Measurements from ENCODE around the gene PKD2L1. TPM values are rescaled to one million over a fixed set of nuclear protein-coding genes. Genes with fewer than 3 reads are reported as not detected.
"Not testable (repeated sequence)": the region's sequence is repeated elsewhere in the genome, so short reads cannot be mapped to it uniquely, and the experiment has no call there.

The PKD2L1 gene
- total and polyA plus RNA-seq, 10 of the 15 experiments (the other 5 are each of a cell fraction or from before 2014, with no cell fraction given), result 0.05 to 0.17 (median 0.08) TPM; not detected in 6

GRCh38 chr10:100286051-100287033, 43.7 kb downstream of the PKD2L1 start, which contains the start of gene BLOC1S2 (continued):
- no peak for TF ChIP-seq SMAD1 (IDR thresholded peaks at IDR 0.05; ENCODE audit: low read depth, partially characterized antibody)
- TF ChIP-seq, protein P1, sequence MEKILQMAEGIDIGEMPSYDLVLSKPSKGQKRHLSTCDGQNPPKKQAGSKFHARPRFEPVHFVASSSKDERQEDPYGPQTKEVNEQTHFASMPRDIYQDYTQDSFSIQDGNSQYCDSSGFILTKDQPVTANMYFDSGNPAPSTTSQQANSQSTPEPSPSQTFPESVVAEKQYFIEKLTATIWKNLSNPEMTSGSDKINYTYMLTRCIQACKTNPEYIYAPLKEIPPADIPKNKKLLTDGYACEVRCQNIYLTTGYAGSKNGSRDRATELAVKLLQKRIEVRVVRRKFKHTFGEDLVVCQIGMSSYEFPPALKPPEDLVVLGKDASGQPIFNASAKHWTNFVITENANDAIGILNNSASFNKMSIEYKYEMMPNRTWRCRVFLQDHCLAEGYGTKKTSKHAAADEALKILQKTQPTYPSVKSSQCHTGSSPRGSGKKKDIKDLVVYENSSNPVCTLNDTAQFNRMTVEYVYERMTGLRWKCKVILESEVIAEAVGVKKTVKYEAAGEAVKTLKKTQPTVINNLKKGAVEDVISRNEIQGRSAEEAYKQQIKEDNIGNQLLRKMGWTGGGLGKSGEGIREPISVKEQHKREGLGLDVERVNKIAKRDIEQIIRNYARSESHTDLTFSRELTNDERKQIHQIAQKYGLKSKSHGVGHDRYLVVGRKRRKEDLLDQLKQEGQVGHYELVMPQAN (conservative IDR thresholded peaks at IDR 0.05), result peak; percentile 81
- TF ChIP-seq CREM (IDR thresholded peaks at IDR 0.05; ENCODE audit: low read depth), result peak; percentile 26; the same call in 1 of the 2 replicates
- TF ChIP-seq SIN3A (IDR thresholded peaks at IDR 0.05; ENCODE audit: low read depth, low read length), result peak; percentile 79; the same call in 1 of the 2 replicates
- 0 out of 2 replicates have a peak, but pooled peaks have one; percentile 18 for TF ChIP-seq ZNF207 (IDR thresholded peaks at IDR 0.05; ENCODE audit: borderline replicate concordance)
- TF ChIP-seq, protein P2, sequence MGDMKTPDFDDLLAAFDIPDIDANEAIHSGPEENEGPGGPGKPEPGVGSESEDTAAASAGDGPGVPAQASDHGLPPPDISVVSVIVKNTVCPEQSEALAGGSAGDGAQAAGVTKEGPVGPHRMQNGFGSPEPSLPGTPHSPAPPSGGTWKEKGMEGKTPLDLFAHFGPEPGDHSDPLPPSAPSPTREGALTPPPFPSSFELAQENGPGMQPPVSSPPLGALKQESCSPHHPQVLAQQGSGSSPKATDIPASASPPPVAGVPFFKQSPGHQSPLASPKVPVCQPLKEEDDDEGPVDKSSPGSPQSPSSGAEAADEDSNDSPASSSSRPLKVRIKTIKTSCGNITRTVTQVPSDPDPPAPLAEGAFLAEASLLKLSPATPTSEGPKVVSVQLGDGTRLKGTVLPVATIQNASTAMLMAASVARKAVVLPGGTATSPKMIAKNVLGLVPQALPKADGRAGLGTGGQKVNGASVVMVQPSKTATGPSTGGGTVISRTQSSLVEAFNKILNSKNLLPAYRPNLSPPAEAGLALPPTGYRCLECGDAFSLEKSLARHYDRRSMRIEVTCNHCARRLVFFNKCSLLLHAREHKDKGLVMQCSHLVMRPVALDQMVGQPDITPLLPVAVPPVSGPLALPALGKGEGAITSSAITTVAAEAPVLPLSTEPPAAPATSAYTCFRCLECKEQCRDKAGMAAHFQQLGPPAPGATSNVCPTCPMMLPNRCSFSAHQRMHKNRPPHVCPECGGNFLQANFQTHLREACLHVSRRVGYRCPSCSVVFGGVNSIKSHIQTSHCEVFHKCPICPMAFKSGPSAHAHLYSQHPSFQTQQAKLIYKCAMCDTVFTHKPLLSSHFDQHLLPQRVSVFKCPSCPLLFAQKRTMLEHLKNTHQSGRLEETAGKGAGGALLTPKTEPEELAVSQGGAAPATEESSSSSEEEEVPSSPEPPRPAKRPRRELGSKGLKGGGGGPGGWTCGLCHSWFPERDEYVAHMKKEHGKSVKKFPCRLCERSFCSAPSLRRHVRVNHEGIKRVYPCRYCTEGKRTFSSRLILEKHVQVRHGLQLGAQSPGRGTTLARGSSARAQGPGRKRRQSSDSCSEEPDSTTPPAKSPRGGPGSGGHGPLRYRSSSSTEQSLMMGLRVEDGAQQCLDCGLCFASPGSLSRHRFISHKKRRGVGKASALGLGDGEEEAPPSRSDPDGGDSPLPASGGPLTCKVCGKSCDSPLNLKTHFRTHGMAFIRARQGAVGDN (IDR thresholded peaks at IDR 0.05), result peak; percentile 71
- TF ChIP-seq RAD21 (IDR thresholded peaks at IDR 0.05; ENCODE audit: insufficient read depth, low read depth, low read length), result no peak
- TF ChIP-seq POLR2AphosphoS5 (IDR thresholded peaks at IDR 0.05; ENCODE audit: low read length), result peak; percentile 87
- 0 out of 2 replicates have a peak, but pooled peaks have one; percentile 20 for TF ChIP-seq ZBED1 (IDR thresholded peaks at IDR 0.05; ENCODE audit: borderline replicate concordance)
- no peak for TF ChIP-seq MYC (IDR thresholded peaks at IDR 0.05; ENCODE audit: insufficient read depth, insufficient read length, insufficient replicate concordance, low read length, severe bottlenecking)
- no peak for TF ChIP-seq MTA3 (IDR thresholded peaks at IDR 0.05; ENCODE audit: borderline replicate concordance, low read length)
- TF ChIP-seq GABPA (IDR thresholded peaks at IDR 0.05; ENCODE audit: low read depth), result no peak

DNA sequence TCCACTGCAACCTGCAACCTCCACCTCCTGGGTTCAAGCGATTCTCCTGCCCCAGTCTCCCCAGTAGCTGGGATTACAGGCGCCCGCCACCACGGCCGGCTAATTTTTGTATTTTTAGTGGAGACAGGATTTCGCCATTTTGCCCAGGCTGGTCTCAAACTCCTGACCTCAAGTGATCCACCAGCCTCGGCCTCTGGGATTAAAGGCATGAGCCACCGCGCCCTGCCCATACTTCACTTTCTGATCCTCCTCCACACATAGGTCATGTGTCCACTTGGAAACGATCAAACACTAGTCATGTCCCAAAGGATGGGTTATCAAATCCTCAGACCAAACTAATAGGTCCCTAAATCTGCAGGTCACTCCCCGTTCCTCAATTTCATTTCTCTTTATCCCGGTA, 44.7 kb downstream of the PKD2L1 start:
- intact Hi-C loops (cut with micrococcal nuclease; ENCODE audit: unreplicated experiment); ATAC-seq: not testable (repeated sequence)
- POLR2A ChIA-PET, result interaction anchor here (1.6 kb wide), 1 partner anchor 88 kb away, joined by 3 read pairs; no protein-coding TSS in a partner anchor

More for the DNA sequence above, 44.7 kb downstream of the PKD2L1 start:
- ChIA-PET CTCF (interaction anchor here (1.6 kb wide), 1 partner anchor 54 kb away, joined by 5 read pairs; no protein-coding TSS in a partner anchor), SMC1A (ENCODE audit: uncharacterized antibody, unreplicated experiment) (interaction anchor here (0.5 to 1.6 kb wide), 2 partner anchors 14 to 50 kb away, joined by 4 read pairs; no protein-coding TSS in a partner anchor), RAD21 (ENCODE audit: unreplicated experiment) (interaction anchor here (1.0 to 1.1 kb wide), 2 partner anchors 20 to 60 kb away, joined by 3 read pairs; no protein-coding TSS in a partner anchor)
- H3K4me2 ChIP-seq (ENCODE audit: control insufficient read depth, insufficient read depth), result peak overlapping the region; percentile 96
- H3K9ac ChIP-seq (ENCODE audit: control insufficient read depth, insufficient read depth, low read length), result peak overlapping the region; percentile 97
- H4K20me1 ChIP-seq (ENCODE audit: control insufficient read depth, insufficient read depth); DNase-seq (ENCODE audit: low read depth, low spot score); H3K9me3 ChIP-seq (replicated peaks; ENCODE audit: control insufficient read depth, insufficient read depth, low read length); FAIRE-seq; H3K27me3 ChIP-seq (replicated peaks in 1 of 2; ENCODE audit: control insufficient read depth in 2 of 2, insufficient read depth in 2 of 2, low read length in 1 of 2); BruUV-seq (replicated peaks); H3K4me1 ChIP-seq (ENCODE audit: control insufficient read depth, insufficient read depth, low read length); H3K36me3 ChIP-seq (ENCODE audit: control insufficient read depth in 2 of 2, insufficient read depth in 2 of 2, low read length in 1 of 2); H2AFZ ChIP-seq (ENCODE audit: control insufficient read depth, low read depth, low read length); in situ Hi-C loops (cut with MboI): not testable (repeated sequence)
- H3K79me2 ChIP-seq (ENCODE audit: control insufficient read depth, insufficient read depth, low read length), result peaks cover 47% of the 10 kb centered on the region
- H3K27ac ChIP-seq (ENCODE audit: control insufficient read depth, insufficient read depth), result peak overlapping the region; percentile 92
- H3K4me3 ChIP-seq, result peak overlapping the region; percentile 92
- WGBS (ENCODE audit: insufficient coverage, insufficient replicate concordance, low lambda C conversion rate, missing lambda C conversion rate), result 27% methylated on average over 12 of the region's 12 CpGs
